Measurements from ENCODE around the gene TMEM132C. TPM values are rescaled to one million over a fixed set of nuclear protein-coding genes. Genes with fewer than 3 reads are reported as not detected.

The TMEM132C gene
- total and polyA plus RNA-seq, 2 donors (not counting 3 experiments of a cell fraction or from before 2014, with no cell fraction given): not detected

DNA sequence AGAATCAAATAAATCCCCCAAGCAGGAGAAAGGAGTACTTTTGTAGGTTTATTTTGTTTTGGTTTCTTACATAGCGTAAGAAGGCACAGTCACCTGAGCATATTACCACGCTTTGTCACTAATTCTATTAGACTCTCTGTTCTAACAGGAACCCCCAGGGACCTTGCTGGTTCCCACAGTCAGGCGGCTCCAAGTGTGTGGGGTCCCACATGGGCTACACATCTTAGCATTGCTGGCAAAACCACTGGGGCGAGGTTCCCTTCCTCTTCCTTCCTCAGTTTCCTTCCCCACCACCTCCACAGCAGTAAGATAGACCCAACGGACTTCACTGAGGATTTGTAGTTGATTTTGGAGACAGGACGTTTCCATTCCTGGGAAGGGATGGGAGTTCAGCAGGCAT lies 49.1 kb downstream of the TMEM132C start:
- no peak overlapping the region for H3K4me3 ChIP-seq (replicated peaks in 1 of 3; ENCODE audit: insufficient read depth in 1 of 3, low read depth in 1 of 3, low read length in 3 of 3)
- ChIA-PET CTCF (no interaction called here), POLR2A (no interaction called here)
- no peak overlapping the region for H3K27ac ChIP-seq (ENCODE audit: insufficient read depth, low read depth, low read length)
- H2AFZ ChIP-seq (ENCODE audit: low read depth, low read length): no peak overlapping the region
- TF ChIP-seq JUN (IDR thresholded peaks at IDR 0.05; ENCODE audit: borderline replicate concordance, insufficient read depth, insufficient read length, low read depth): no peak
- TF ChIP-seq FOS (IDR thresholded peaks at IDR 0.05; ENCODE audit: borderline replicate concordance, insufficient read depth, low read length): no peak
- no peak for TF ChIP-seq GATA2 (IDR thresholded peaks at IDR 0.05; ENCODE audit: insufficient read depth, insufficient read length, low read depth, low read length)
- TF ChIP-seq CTCF (IDR thresholded peaks at IDR 0.05; ENCODE audit: extremely low read depth in 1 of 2, insufficient read depth in 1 of 2, low read depth in 1 of 2, low read length in 2 of 2): no peak
- no peaks in the 10 kb centered on the region for H3K27me3 ChIP-seq (ENCODE audit: control insufficient read depth in 2 of 2, insufficient read depth in 2 of 2, low read length in 2 of 2)
- peaks cover 12% of the 10 kb centered on the region for H3K9me3 ChIP-seq (replicated peaks; ENCODE audit: control insufficient read depth, insufficient read depth, low read length)
- no TSS peak for BruUV-seq (replicated peaks)
- H4K20me1 ChIP-seq (replicated peaks; ENCODE audit: control insufficient read depth, extremely low read depth, insufficient read depth, low read length): no peaks in the 10 kb centered on the region
- DNase-seq (ENCODE audit: low read depth, low spot score) (no peak), FAIRE-seq (no peak)
- no peaks in the 10 kb centered on the region for H3K79me2 ChIP-seq (ENCODE audit: control insufficient read depth, insufficient read depth, low read length)
- no peak overlapping the region for H3K4me2 ChIP-seq (ENCODE audit: insufficient read depth, low read length)
- intact Hi-C loops (cut with micrococcal nuclease) (no loop called here), dilution Hi-C loops (cut with MboI; ENCODE audit: extremely low pct_ligation_motif_present, low sequenced_read_pairs) (no loop called here)
- no peak overlapping the region for H3K9ac ChIP-seq (replicated peaks; ENCODE audit: extremely low read depth, insufficient read depth, low read length)
- H3K36me3 ChIP-seq (ENCODE audit: control insufficient read depth in 2 of 2, extremely low read depth in 1 of 2, insufficient read depth in 2 of 2, low read length in 2 of 2): no peaks in the 10 kb centered on the region
- no peaks in the 10 kb centered on the region for H3K9me1 ChIP-seq (replicated peaks; ENCODE audit: control insufficient read depth, extremely low read depth, insufficient read depth, low read length)
- H3K4me1 ChIP-seq (ENCODE audit: control insufficient read depth, extremely low read depth, insufficient read depth, low read length): no peaks in the 10 kb centered on the region

DNA sequence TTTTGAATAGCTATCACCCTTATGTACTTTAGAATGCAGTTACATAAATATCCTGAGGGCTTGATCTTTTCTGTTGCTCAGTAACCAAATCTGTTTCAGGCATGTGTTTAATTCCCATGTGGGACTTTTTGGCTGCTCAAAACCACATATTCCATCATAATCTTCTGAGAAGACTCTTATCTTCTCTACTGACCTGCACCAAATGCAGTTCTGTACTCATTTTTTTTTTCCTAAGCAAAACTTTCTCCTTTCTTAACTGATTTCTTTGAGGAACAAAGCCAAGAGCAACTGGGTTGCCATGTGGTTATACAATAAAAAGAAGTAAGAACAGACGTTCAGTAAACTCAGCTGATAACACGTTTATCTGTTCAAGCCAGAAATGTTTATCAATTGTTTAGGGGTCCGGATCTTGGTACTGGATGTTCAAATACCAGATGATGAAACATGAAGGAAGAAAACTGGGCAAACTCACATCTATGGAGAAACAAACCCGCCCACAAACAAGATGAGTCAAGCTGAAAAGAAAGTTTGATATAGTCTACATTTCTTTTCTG lies 50.1 kb downstream of the TMEM132C start:
- dilution Hi-C loops (cut with MboI; ENCODE audit: extremely low pct_ligation_motif_present, low sequenced_read_pairs) (no loop called here), intact Hi-C loops (cut with micrococcal nuclease) (no loop called here)
- H3K4me1 ChIP-seq (ENCODE audit: control insufficient read depth, extremely low read depth, insufficient read depth, low read length): no peaks in the 10 kb centered on the region
- FAIRE-seq (no peak), DNase-seq (ENCODE audit: low read depth, low spot score) (no peak)
- TF ChIP-seq MYC (IDR thresholded peaks at IDR 0.05; ENCODE audit: low read depth, low read length): no peak
- no peak for TF ChIP-seq CTCF (IDR thresholded peaks at IDR 0.05; ENCODE audit: extremely low read depth in 1 of 2, insufficient read depth in 1 of 2, low read depth in 1 of 2, low read length in 2 of 2)
- no peak for TF ChIP-seq MAX (IDR thresholded peaks at IDR 0.05; ENCODE audit: insufficient read depth, insufficient read length)
- TF ChIP-seq POLR2A (IDR thresholded peaks at IDR 0.05; ENCODE audit: low read depth, low read length): no peak
- no peak for TF ChIP-seq EZH2 (IDR thresholded peaks at IDR 0.05; ENCODE audit: borderline replicate concordance, low read depth, low read length, severe bottlenecking)
- TF ChIP-seq JUN (IDR thresholded peaks at IDR 0.05; ENCODE audit: borderline replicate concordance, insufficient read depth, insufficient read length, low read depth): no peak
- TF ChIP-seq POLR2AphosphoS5 (IDR thresholded peaks at IDR 0.05; ENCODE audit: insufficient read depth, low read depth, low read length): no peak
- no peak for TF ChIP-seq GATA2 (IDR thresholded peaks at IDR 0.05; ENCODE audit: insufficient read depth, insufficient read length, low read depth, low read length)
- TF ChIP-seq FOS (IDR thresholded peaks at IDR 0.05; ENCODE audit: borderline replicate concordance, insufficient read depth, low read length): no peak
- H4K20me1 ChIP-seq (replicated peaks; ENCODE audit: control insufficient read depth, extremely low read depth, insufficient read depth, low read length): no peaks in the 10 kb centered on the region
- no peaks in the 10 kb centered on the region for H3K27me3 ChIP-seq (ENCODE audit: control insufficient read depth in 2 of 2, insufficient read depth in 2 of 2, low read length in 2 of 2)
- no peaks in the 10 kb centered on the region for H3K36me3 ChIP-seq (ENCODE audit: control insufficient read depth in 2 of 2, extremely low read depth in 1 of 2, insufficient read depth in 2 of 2, low read length in 2 of 2)
- no peak overlapping the region for H3K27ac ChIP-seq (ENCODE audit: insufficient read depth, low read depth, low read length)
- no peaks in the 10 kb centered on the region for H3K9me1 ChIP-seq (replicated peaks; ENCODE audit: control insufficient read depth, extremely low read depth, insufficient read depth, low read length)
- H3K4me2 ChIP-seq (ENCODE audit: insufficient read depth, low read length): no peak overlapping the region
- CTCF ChIA-PET: no interaction called here
- H3K9me3 ChIP-seq (replicated peaks; ENCODE audit: control insufficient read depth, insufficient read depth, low read length): peaks cover 16% of the 10 kb centered on the region
- H2AFZ ChIP-seq (ENCODE audit: low read depth, low read length): no peak overlapping the region
- BruUV-seq (replicated peaks): no TSS peak
- H3K4me3 ChIP-seq (replicated peaks in 1 of 3; ENCODE audit: insufficient read depth in 1 of 3, low read depth in 1 of 3, low read length in 3 of 3): no peak overlapping the region
- POLR2A ChIA-PET: no interaction called here
- no peak overlapping the region for H3K9ac ChIP-seq (replicated peaks; ENCODE audit: extremely low read depth, insufficient read depth, low read length)
- no peaks in the 10 kb centered on the region for H3K79me2 ChIP-seq (ENCODE audit: control insufficient read depth, insufficient read depth, low read length)

All from endothelial cell of umbilical vein (primary cell).